Motor neuron (in vitro differentiated cells): ENCODE results near the gene SENP6. TPM values are rescaled to one million over a fixed set of nuclear protein-coding genes. Genes with fewer than 3 reads are reported as not detected.

Experiments
- ATAC-seq, 8 experiments: fragments of 200-7000 bp; cut with Tn5 transposase; replicated peaks in 6 of 8; 2 replicates each; pipeline ENCODE4 v1.8.0; 2021; ENCODE audit warnings: mild to moderate bottlenecking in 8 of 8, moderate library complexity in 8 of 8
- H3K27ac ChIP-seq, 2 donors: fragments of 250-450 bp; sonication (Bioruptor Pico); 2 replicates each; pipeline ENCODE4 v1.9.0; 2021; ENCODE audit warnings: antibody characterized with exemption in 2 of 2, mild to moderate bottlenecking in 2 of 2, moderate library complexity in 1 of 2
- H3K4me1 ChIP-seq, 2 donors: fragments of 250-450 bp; sonication (Bioruptor Pico); replicated peaks in 1 of 2; 2 replicates each; pipeline ENCODE4 v1.6.1; 2021; ENCODE audit warnings: antibody characterized with exemption in 2 of 2, mild to moderate bottlenecking in 2 of 2, moderate library complexity in 1 of 2
- H3K4me3 ChIP-seq, 5 donors: fragments of 250-450 bp; sonication (Bioruptor Pico); 2 replicates each; pipeline ENCODE4 v1.9.0; 2021; ENCODE audit warnings: antibody characterized with exemption in 5 of 5, mild to moderate bottlenecking in 5 of 5, moderate library complexity in 4 of 5
- WGBS, 10 experiments: fragments of 450-650 bp; shearing (Covaris generic); methylation state at CpG; one replicate each; pipeline ENCODE4 v1.0.0; 2022; 5-methylcytosine and 5-hydroxymethylcytosine counted together
- in situ Hi-C, 9 experiments: fragments of 400-800 bp; cut with MboI; loops; one replicate each; pipeline ENCODE4 v1.15.0; 2021; ENCODE audit warnings: low sequenced_read_pairs in 9 of 9, low pct_unique_long_range_greater_than_20kb in 2 of 9; ENCODE audit not compliant: unreplicated experiment in 9 of 9
- total RNA-seq, 8 experiments: library from RNA; unstranded; fragments of 300-600 nt; gene quantifications; 2 replicates each; pipeline versions ENCODE4 v1.2.3 to v1.2.4, GENCODE V29; 2022

The SENP6 gene
- total RNA-seq, 8 experiments from 2014 or later: 56.6 to 136 (median 105) TPM

- H3K4me3 ChIP-seq: no peak overlapping the region
- ATAC-seq: no peak
- no peak overlapping the region for H3K27ac ChIP-seq
Measured at GRCh38 chr6:75747152-75747992, 145.7 kb downstream of the SENP6 start.

DNA sequence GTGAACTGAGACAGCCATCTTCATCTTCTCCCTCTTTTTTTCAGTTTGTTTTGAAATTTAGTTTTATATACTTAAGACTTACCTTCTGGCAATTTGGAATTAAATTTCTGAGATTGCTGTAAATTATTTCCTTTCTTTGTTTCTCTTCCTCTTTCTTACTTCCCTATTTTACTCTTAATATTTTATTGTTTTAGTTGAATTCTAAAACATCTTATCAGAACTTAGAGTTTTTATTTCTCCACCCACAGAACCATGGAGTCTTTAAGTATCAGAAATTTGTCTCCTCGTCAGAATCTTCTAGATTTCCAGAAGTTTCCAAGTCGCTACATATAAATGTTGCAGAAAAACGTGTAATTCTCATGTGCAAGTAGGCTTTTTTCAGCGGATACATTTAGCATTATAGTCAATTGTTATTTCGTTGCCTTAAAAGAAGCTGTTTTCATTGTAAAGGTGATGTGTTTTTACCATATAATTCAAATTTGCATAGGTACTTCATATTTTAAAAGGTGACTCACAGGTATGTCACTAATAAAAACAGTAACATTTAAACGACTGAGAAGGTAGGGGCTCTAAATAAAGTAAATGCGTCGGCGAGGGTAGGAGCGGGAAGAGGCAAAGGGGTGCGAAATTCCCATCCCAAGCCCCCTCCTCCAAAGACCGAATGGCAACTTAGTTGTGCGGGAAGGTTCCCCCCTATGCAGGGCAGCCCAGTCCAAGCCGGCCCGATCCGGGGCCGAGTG, 146.5 kb downstream of the SENP6 start:
- WGBS, 10 experiments: 7 to 33% (median 20%) methylated on average over 5 to 16 of the region's 17 CpGs
- in situ Hi-C loops: no loop called here
- Histone ChIP-seq H3K4me1 (peaks cover 9 to 13% of the 10 kb centered on the region in 2 donors), H3K27ac (peak overlapping the region; percentile 35 to 84), H3K4me3 (peak overlapping the region; percentile 72 to 99 (median 89))
- peak in 2 of 8 experiments; percentile 57 to 60 for ATAC-seq

More at GRCh38 chr6:75747152-75747992, 145.7 kb downstream of the SENP6 start:
- peaks cover 9 to 11% of the 10 kb centered on the region in 2 donors for H3K4me1 ChIP-seq
- 67 to 100% (median 91%) methylated on average over 1 to 9 of the region's 9 CpGs for WGBS, 10 experiments
- in situ Hi-C loops: no loop called here

GRCh38 chr6:75748743-75749538, 147.3 kb downstream of the SENP6 start, which contains the start of gene MYO6:
TSS of gene MYO6 (plus strand) at chr6:75749239. CDS start at chr6:75817548, 68,309 bp downstream.
- ATAC-seq: peak; percentile 91 to 95 (median 92)
- in situ Hi-C loops: no loop called here
- peaks cover 9 to 13% of the 10 kb centered on the region in 2 donors for H3K4me1 ChIP-seq
- peak within 1 kb of the TSS; percentile 35 to 84 for H3K27ac ChIP-seq
- WGBS, 10 experiments: 0% methylated on average over 2 to 30 of the region's 97 CpGs; no CpG with 5 or more reads in 6 of the 10 experiments
- peak within 1 kb of the TSS; percentile 72 to 99 (median 89) for H3K4me3 ChIP-seq

GRCh38 chr6:75751443-75751842, 149.8 kb downstream of the SENP6 start:
- Histone ChIP-seq H3K27ac (no peak overlapping the region), H3K4me3 (no peak overlapping the region), H3K4me1 (peaks cover 9 to 13% of the 10 kb centered on the region in 2 donors)
- in situ Hi-C loops: no loop called here
- ATAC-seq: no peak
- 39 to 94% (median 82%) methylated on average over 1 to 2 of the region's 2 CpGs for WGBS, 10 experiments

DNA sequence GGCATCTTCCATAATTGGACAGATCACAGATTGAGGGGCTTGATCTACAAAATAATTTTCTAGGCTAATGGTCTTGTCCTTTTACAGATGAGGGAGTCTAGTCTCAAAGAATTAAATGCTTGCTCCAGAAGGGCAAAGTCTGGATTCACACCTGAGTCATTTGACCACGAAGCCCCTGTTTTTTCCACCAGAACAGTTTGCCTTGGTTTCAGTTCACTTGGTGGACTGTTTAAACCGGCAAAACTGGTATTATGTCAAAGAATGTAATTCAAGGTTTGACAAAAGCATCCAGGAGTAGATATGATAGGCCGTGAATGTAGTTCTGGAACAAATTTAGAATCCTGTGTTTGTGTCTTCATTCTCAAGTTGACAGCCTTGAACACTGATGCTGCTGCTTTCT, 150.7 kb downstream of the SENP6 start:
- no peak overlapping the region for H3K27ac ChIP-seq
- H3K4me1 ChIP-seq: peaks cover 9 to 13% of the 10 kb centered on the region in 2 donors
- 81 to 100% (median 93%) methylated on average over 1 to 3 of the region's 3 CpGs for WGBS, 10 experiments
- ATAC-seq: no peak
- no peak overlapping the region for H3K4me3 ChIP-seq
- in situ Hi-C loops: no loop called here

- no peak overlapping the region for H3K27ac ChIP-seq
Measured at GRCh38 chr6:75755704-75756103, 154.0 kb downstream of the SENP6 start.

DNA sequence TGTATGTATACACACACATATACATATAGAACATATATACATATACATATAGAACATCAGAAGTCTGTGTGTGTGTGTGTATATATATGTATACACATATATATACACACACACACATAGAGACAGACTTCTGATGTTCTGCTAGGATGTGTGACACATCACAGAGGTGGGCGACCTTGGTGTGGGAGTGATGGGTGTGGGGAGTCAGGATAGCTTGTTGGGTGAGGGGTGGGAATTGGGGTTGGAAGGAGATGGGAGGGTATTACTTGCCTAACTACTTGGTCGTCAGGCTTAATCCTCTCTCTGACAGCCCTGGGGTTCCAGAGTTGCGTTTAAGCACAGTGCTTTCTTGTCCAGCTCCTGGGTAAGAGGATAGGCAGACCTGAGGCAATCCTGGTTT, 155.6 kb downstream of the SENP6 start:
- ATAC-seq: no peak
- peaks cover 0 to 2% of the 10 kb centered on the region in 2 donors for H3K4me1 ChIP-seq
- in situ Hi-C loops: no loop called here
- no peak overlapping the region for H3K27ac ChIP-seq
- H3K4me3 ChIP-seq: no peak overlapping the region
- 80% methylated on average over 1 of the region's 3 CpGs; no CpG with 5 or more reads in 9 of the 10 experiments for WGBS, 10 experiments

More at GRCh38 chr6:75755704-75756103, 154.0 kb downstream of the SENP6 start:
- ATAC-seq: no peak
- in situ Hi-C loops: no loop called here
- Histone ChIP-seq H3K4me1 (peaks cover 4 to 5% of the 10 kb centered on the region in 2 donors), H3K4me3 (no peak overlapping the region)
- 58 to 100% (median 87%) methylated on average over 1 to 5 of the region's 5 CpGs for WGBS, 10 experiments

- ATAC-seq: no peak
Measured at GRCh38 chr6:75758061-75758460, 156.4 kb downstream of the SENP6 start.

GRCh38 chr6:75759207-75759606, 157.5 kb downstream of the SENP6 start:
- Histone ChIP-seq H3K4me3 (no peak overlapping the region), H3K27ac (no peak overlapping the region), H3K4me1 (no peaks in the 10 kb centered on the region)
- WGBS, 10 experiments: 0 to 86% (median 57%) methylated on average over 1 to 5 of the region's 5 CpGs; no CpG with 5 or more reads in 2 of the 10 experiments
- ATAC-seq: no peak
- in situ Hi-C loops: no loop called here

More at GRCh38 chr6:75758061-75758460, 156.4 kb downstream of the SENP6 start:
- Histone ChIP-seq H3K4me1 (no peaks in the 10 kb centered on the region), H3K4me3 (no peak overlapping the region), H3K27ac (no peak overlapping the region)
- in situ Hi-C loops: no loop called here
- 50 to 100% (median 87%) methylated on average over 1 to 5 of the region's 5 CpGs; no CpG with 5 or more reads in 2 of the 10 experiments for WGBS, 10 experiments

DNA sequence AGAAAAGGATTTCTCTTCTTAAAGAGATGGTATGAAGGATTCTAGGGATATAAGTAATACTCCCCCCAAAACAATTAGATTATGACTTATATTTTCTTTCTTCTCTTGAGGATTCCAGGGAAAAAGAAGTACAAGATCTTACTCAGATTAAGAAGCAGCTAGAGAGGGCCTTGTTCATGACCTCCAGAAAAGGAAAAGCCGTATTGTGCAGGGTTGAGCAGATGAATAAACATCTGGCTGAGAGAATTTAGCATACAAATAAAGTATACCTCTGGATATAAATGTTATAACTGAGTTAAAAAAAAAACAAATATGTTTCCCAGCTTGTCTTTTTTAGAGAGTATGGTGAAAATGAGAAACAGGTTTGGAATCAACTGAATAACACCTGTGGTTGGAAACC, 158.6 kb downstream of the SENP6 start:
- Histone ChIP-seq H3K4me1 (no peaks in the 10 kb centered on the region), H3K4me3 (no peak overlapping the region), H3K27ac (no peak overlapping the region)
- in situ Hi-C loops: no loop called here
- 75 to 100% (median 89%) methylated on average over 1 of the region's 1 CpG; no CpG with 5 or more reads in 3 of the 10 experiments for WGBS, 10 experiments
- ATAC-seq: no peak

DNA sequence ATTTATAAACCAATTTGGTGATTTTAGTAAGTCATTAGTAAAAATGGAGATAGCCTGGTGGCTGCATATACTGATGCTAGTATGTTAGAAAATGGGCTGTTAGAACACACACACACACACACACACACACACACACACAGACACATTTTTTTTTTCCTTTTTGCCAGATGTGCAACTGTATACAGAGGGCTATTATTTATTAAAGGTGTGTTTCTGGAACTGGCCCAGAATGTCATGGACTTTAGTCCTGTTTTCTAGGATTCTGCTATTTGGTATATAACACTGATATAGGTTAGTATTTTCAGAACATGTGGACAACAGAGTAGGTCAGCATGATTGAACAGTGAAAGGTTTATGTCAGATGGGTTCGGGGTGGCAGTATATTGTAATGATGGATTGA, 159.8 kb downstream of the SENP6 start:
- ATAC-seq: no peak
- H3K4me3 ChIP-seq: no peak overlapping the region
- WGBS, 10 experiments: 80 to 100% (median 100%) methylated on average over 1 of the region's 1 CpG; no CpG with 5 or more reads in 6 of the 10 experiments
- no peak overlapping the region for H3K27ac ChIP-seq
- no peaks in the 10 kb centered on the region for H3K4me1 ChIP-seq
- in situ Hi-C loops: no loop called here

GRCh38 chr6:75762063-75762462, 160.4 kb downstream of the SENP6 start:
- ATAC-seq: no peak
- Histone ChIP-seq H3K27ac (no peak overlapping the region), H3K4me1 (no peaks in the 10 kb centered on the region), H3K4me3 (no peak overlapping the region)
- in situ Hi-C loops: no loop called here
- 83 to 100% (median 96%) methylated on average over 1 to 8 of the region's 8 CpGs for WGBS, 10 experiments
